Measurements from ENCODE around the gene SPTA1. TPM values are rescaled to one million over a fixed set of nuclear protein-coding genes. Genes with fewer than 3 reads are reported as not detected.

The SPTA1 gene
- not detected in 2 replicates for total RNA-seq

GRCh38 chr1:158686111-158687009 is at the start of gene SPTA1:
TSS of gene SPTA1 (minus strand) at chr1:158686715. CDS start at chr1:158686517, 198 bp downstream.

GRCh38 chr1:158720620-158721019 is 34.1 kb upstream of the SPTA1 start, which contains the start of gene OR6K3:
TSS of gene OR6K3 (minus strand) at chr1:158720720. CDS start at chr1:158718115, 2,605 bp downstream.

GRCh38 chr1:158700552-158700951 is 14.0 kb upstream of the SPTA1 start, which contains the start of gene OR6K2:
TSS of gene OR6K2 (minus strand) at chr1:158700652. CDS start at chr1:158700652, 0 bp downstream.

GRCh38 chr1:158604968-158605367 is 81.5 kb downstream of the SPTA1 start, which contains the start of gene OR10Z1:
TSS of gene OR10Z1 (plus strand) at chr1:158605268. CDS start at chr1:158606439, 1,171 bp downstream.

GRCh38 chr1:158579733-158580132 is 106.8 kb downstream of the SPTA1 start, which contains the start of gene OR10X1:
TSS of gene OR10X1 (minus strand) at chr1:158579899. CDS start at chr1:158579899, 0 bp downstream.

GRCh38 chr1:158570480-158570879 is 116.0 kb downstream of the SPTA1 start, which contains the start of gene OR6P1:
TSS of gene OR6P1 (minus strand) at chr1:158570580. CDS start at chr1:158563604, 6,976 bp downstream.

Other genes with a start within 250 kb of the SPTA1 start
- not detected in 2 replicates for gene OR10K1, start 224.9 kb downstream of the SPTA1 start, total RNA-seq
- not detected in 2 replicates for gene OR10R2, start 214.5 kb downstream of the SPTA1 start, total RNA-seq
- gene OR6Y1, start 132.3 kb downstream of the SPTA1 start, total RNA-seq: not detected in 2 replicates
- gene OR6P1, start 116.1 kb downstream of the SPTA1 start, total RNA-seq: not detected in 2 replicates
- gene OR10X1, start 106.8 kb downstream of the SPTA1 start, total RNA-seq: not detected in 2 replicates
- gene OR10Z1, start 81.4 kb downstream of the SPTA1 start, total RNA-seq: not detected in 2 replicates
- gene OR6K2, start 13.9 kb upstream of the SPTA1 start, total RNA-seq: not detected in 2 replicates
- not detected in 2 replicates for gene OR6K3, start 34.0 kb upstream of the SPTA1 start, total RNA-seq
- gene OR6K6, start 68.0 kb upstream of the SPTA1 start, total RNA-seq: not detected in 2 replicates
- not detected in 2 replicates for gene OR6N1, start 85.5 kb upstream of the SPTA1 start, total RNA-seq
- gene OR6N2, start 94.5 kb upstream of the SPTA1 start, total RNA-seq: not detected in 2 replicates
- not detected in 2 replicates for gene MNDA, start 144.6 kb upstream of the SPTA1 start, total RNA-seq
- gene PYHIN1, start 244.8 kb upstream of the SPTA1 start, total RNA-seq: not detected in 2 replicates

All from placental pericyte (primary cell).